CD4-positive, CD25-positive, alpha-beta regulatory T cell (primary cell): Measurements from ENCODE around the gene DOLPP1. TPM values are rescaled to one million over a fixed set of nuclear protein-coding genes. Genes with fewer than 3 reads are reported as not detected.
"Not testable (repeated sequence)": the region's sequence is repeated elsewhere in the genome, so short reads cannot be mapped to it uniquely, and the experiment has no call there.

Experiments used
- ATAC-seq, 2 donors: fragments of 150-1000 bp; cut with Tn5 transposase; one replicate each; pipeline ENCODE4 v1.10.0; 2021; ENCODE audit warnings: low read depth in 2 of 2, moderate number of reproducible peaks in 2 of 2, moderate library complexity in 1 of 2
- DNase-seq, 3 donors: peaks; one replicate each; pipeline versions ENCODE4 v3.0.0 to v3.0.0-alpha.2; 2012 to 2022; ENCODE audit warnings: mixed read lengths in 1 of 3
- H3K27ac ChIP-seq: one replicate; pipeline ENCODE4 v1.7.0; 2013; ENCODE audit warnings: mild to moderate bottlenecking, low read length; ENCODE audit not compliant: insufficient read depth, poor library complexity, severe bottlenecking
- H3K27me3 ChIP-seq: one replicate; pipeline ENCODE4 v1.7.0; 2013; ENCODE audit warnings: low read length; ENCODE audit not compliant: control insufficient read depth, insufficient read depth
- H3K36me3 ChIP-seq: one replicate; pipeline ENCODE4 v1.7.0; 2013; ENCODE audit warnings: mild to moderate bottlenecking, low read length, moderate library complexity; ENCODE audit not compliant: control insufficient read depth, insufficient read depth
- H3K4me1 ChIP-seq: 2 replicates; pipeline ENCODE4 v1.7.0; 2013; ENCODE audit warnings: mild to moderate bottlenecking, low read length; ENCODE audit not compliant: insufficient read depth, control insufficient read depth, poor library complexity, severe bottlenecking
- H3K4me3 ChIP-seq: one replicate; pipeline ENCODE4 v1.7.0; 2013; ENCODE audit warnings: low read depth, mild to moderate bottlenecking, low read length, moderate library complexity
- H3K9me3 ChIP-seq, 2 experiments: 1 replicate in 1 of 2; 2 replicates in 1 of 2; pipeline ENCODE4 v1.7.0; 2013; ENCODE audit warnings: low read length in 2 of 2, mild to moderate bottlenecking in 1 of 2, moderate library complexity in 1 of 2; ENCODE audit not compliant: control insufficient read depth in 2 of 2
- H3K27ac Mint-ChIP-seq, 3 donors: one replicate each; pipeline ENCODE4 v1.8.0; 2020 to 2022; ENCODE audit warnings: mild to moderate bottlenecking in 3 of 3, mixed read lengths in 3 of 3, moderate library complexity in 2 of 3
- H3K27me3 Mint-ChIP-seq: one replicate; pipeline ENCODE4 v1.8.0; 2022; ENCODE audit warnings: mild to moderate bottlenecking, mixed read lengths
- H3K36me3 Mint-ChIP-seq: one replicate; pipeline ENCODE4 v1.8.0; 2020; ENCODE audit warnings: mixed read lengths
- H3K4me1 Mint-ChIP-seq, 4 donors: one replicate each; pipeline ENCODE4 v1.8.0; 2020 to 2022; ENCODE audit warnings: mixed read lengths in 4 of 4, mild to moderate bottlenecking in 1 of 4
- H3K4me3 Mint-ChIP-seq, 4 donors: one replicate each; pipeline ENCODE4 v1.8.0; 2020 to 2022; ENCODE audit warnings: mild to moderate bottlenecking in 4 of 4, mixed read lengths in 4 of 4, moderate library complexity in 3 of 4
- H3K9me3 Mint-ChIP-seq, 7 donors: one replicate each; pipeline ENCODE4 v1.8.0; 2020 to 2022; ENCODE audit warnings: mixed read lengths in 7 of 7, mild to moderate bottlenecking in 3 of 7, moderate library complexity in 2 of 7
- polyA plus RNA-seq, 4 donors: library from polyadenylated mRNA; unstranded; fragments of 300-500 nt; fragmentation: Illumina TruSeq; gene quantifications; one replicate each; pipeline ENCODE4 v1.2.3, GENCODE V29; 2021
- total RNA-seq: library from RNA; stranded (reverse); gene quantifications from one replicate; pipeline ENCODE4 v1.2.3, GENCODE V29; 2022

DOLPP1 gene
- total and polyA plus RNA-seq, 5 donors from 2014 or later: 3.9 to 9.3 (median 8.7) TPM

DNA sequence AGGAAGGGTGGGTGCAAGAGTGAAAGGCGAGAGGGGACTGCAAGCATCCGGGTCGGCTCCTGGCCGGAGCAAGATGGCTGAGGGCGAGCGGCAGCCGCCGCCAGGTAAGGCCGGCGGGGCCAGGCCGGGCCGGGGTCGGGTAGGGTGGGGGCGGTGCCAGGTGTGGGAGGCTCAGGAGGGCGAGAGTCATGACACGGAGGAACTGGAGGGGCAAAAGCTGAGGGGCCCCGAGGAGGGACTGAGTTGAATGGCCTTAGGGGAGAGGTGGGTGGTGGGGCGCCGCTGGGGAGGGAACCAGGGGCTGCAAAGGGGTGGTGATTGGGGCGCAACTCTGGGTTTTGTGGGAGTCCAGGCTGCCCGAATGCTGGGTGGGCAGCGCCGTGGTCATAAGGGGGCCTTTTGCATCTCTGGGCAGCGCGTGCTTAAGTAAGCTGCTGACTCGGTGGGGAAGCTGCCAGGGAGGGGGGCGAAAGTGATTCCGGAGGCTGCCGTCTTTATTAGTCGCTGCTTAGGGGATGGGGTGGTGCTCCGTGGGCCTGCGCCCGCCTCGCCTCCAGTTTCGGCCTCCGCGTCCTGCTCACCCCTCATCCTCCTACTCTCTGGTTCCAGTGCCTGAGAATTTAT is 30.7 kb downstream of the DOLPP1 start:
- Mint-ChIP-seq H3K27ac (peak overlapping the region; percentile 93 to 97 (median 95)), H3K4me3 (peak overlapping the region; percentile 94 to 100 (median 98)), H3K27me3 (no peaks in the 10 kb centered on the region), H3K9me3 (no peaks in the 10 kb centered on the region), H3K36me3 (no peaks in the 10 kb centered on the region), H3K4me1 (peaks cover 8 to 53% (median 23%) of the 10 kb centered on the region in 4 donors)
- Histone ChIP-seq H3K4me1 (peaks cover 24% of the 10 kb centered on the region), H3K27me3 (no peaks in the 10 kb centered on the region), H3K9me3 (no peaks in the 10 kb centered on the region), H3K36me3 (no peaks in the 10 kb centered on the region), H3K27ac (peak overlapping the region; percentile 88), H3K4me3 (peak overlapping the region; percentile 77)
- DNase-seq (peak in 1 of 3 donors; percentile 62), ATAC-seq (no peak)

DNA sequence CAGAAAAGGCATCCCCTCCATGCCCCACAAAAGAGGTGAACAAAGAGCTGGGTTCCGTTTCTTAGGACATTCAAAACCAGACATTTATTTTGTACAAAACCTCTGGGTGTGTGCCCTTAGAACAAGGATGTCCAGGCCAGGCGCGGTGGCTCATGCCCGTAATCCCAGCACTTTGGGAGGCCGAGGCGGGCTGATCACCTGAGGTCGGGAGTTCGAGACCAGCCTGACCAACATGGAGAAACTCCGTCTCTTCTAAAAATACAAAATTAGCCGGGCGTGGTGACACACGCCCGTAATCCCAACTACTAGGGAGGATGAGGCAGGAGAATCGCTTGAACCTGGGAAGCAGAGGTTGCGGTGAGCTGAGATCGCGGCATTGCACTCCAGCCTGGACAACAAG is 31.6 kb downstream of the DOLPP1 start:
- H3K27me3 Mint-ChIP-seq, H3K27ac ChIP-seq, H3K27me3 ChIP-seq, DNase-seq, H3K36me3 ChIP-seq, H3K9me3 ChIP-seq, ATAC-seq, H3K9me3 Mint-ChIP-seq, H3K36me3 Mint-ChIP-seq, H3K27ac Mint-ChIP-seq: not testable (repeated sequence)
- peaks cover 24% of the 10 kb centered on the region for H3K4me1 ChIP-seq
- peak overlapping the region; percentile 77 for H3K4me3 ChIP-seq
- H3K4me1 Mint-ChIP-seq: peaks cover 8 to 53% (median 23%) of the 10 kb centered on the region in 4 donors
- peak overlapping the region; percentile 94 to 100 (median 98) for H3K4me3 Mint-ChIP-seq

DNA sequence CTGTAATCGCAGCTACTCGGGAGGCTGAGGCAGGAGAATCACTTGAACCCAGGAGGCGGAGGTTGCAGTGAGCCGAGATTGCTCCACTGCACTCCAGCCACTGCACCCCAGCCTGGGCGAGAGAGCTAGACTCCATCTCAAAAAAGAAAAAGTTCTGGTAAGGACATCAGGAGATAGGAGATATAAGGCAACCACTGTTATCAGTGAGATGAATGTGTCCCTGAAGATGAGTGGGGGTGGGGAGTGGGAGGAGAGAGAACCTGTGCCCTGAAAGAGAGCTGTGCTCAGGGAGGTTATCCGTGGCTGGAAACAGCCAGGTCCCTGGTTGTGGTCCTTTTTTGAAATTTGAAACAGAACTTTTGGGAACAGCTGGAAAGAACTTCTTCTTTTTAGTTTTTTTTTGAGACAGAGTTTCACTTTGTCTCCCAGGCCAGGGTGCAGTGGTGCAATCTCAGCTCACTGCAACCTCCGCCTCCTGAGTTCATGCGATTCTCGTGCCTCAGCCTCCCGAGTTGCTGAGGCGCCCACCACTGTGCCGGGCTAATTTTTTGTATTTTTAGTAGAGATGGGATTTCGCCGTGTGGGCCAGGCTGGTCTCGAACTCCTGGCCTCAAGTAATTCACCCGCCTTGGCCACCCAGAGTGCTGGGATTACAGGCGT is 32.9 kb downstream of the DOLPP1 start:
- Mint-ChIP-seq H3K27me3 (no peaks in the 10 kb centered on the region), H3K4me1 (peaks cover 8 to 47% (median 22%) of the 10 kb centered on the region in 4 donors), H3K27ac (no peak overlapping the region), H3K4me3 (peak overlapping the region in 2 of 4 donors; percentile 29 to 59), H3K9me3 (no peaks in the 10 kb centered on the region), H3K36me3 (no peaks in the 10 kb centered on the region)
- Histone ChIP-seq H3K36me3 (no peaks in the 10 kb centered on the region), H3K4me1 (peaks cover 24% of the 10 kb centered on the region), H3K27me3 (no peaks in the 10 kb centered on the region), H3K27ac (no peak overlapping the region), H3K9me3 (no peaks in the 10 kb centered on the region), H3K4me3 (no peak overlapping the region)
- no peak for ATAC-seq
- DNase-seq: no peak

DNA sequence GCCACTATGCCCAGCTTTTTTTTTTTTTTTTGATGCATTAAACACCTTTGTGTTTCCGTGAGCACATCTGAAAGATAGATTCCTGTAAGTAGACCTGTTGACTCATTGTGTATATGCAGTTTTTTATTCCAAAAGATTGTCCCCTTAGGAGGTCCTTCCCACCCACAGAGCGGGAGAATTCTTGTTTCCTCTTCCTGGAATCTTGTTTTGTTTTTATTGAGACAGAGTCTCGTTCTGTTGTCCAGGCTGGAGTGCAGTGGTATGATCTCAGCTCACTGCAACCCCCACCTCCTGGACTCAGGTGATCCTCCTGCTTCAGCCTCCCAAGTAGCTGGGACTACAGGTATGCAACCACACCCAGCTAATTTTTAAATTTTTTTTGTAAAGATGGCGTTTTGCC is 37.9 kb downstream of the DOLPP1 start:
- no peak for DNase-seq
- H3K9me3 Mint-ChIP-seq: no peaks in the 10 kb centered on the region
- no peak overlapping the region for H3K4me3 Mint-ChIP-seq
- H3K4me1 ChIP-seq: peaks cover 3% of the 10 kb centered on the region
- no peak overlapping the region for H3K27ac Mint-ChIP-seq
- peaks cover 23% of the 10 kb centered on the region for H3K36me3 ChIP-seq
- no peaks in the 10 kb centered on the region for H3K9me3 ChIP-seq
- no peak overlapping the region for H3K4me3 ChIP-seq
- peaks cover 8 to 26% (median 15%) of the 10 kb centered on the region in 4 donors for H3K4me1 Mint-ChIP-seq
- peaks cover 3% of the 10 kb centered on the region for H3K36me3 Mint-ChIP-seq
- no peak overlapping the region for H3K27ac ChIP-seq
- no peaks in the 10 kb centered on the region for H3K27me3 Mint-ChIP-seq
- no peak for ATAC-seq
- no peaks in the 10 kb centered on the region for H3K27me3 ChIP-seq

DNA sequence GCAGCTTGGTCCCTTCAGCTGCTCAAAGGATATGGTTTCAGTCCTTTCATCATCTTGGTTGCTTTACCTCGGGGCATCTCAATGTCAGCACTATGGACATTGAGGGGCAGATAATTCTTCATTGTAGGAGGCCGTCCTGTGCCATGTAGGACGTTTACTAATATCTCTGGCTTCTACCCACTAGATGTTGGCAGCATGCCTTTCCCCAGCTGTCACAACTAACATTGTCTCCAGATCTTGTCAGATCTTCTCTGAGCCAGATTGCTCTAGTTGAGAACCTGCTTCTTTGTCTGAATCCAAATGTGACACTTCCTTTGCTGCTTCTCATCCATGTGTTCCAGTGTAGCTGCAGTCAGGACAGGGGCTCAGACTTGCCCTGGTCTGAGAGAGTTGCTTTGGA is 40.6 kb downstream of the DOLPP1 start:
- H3K27ac ChIP-seq: no peak overlapping the region

DNA sequence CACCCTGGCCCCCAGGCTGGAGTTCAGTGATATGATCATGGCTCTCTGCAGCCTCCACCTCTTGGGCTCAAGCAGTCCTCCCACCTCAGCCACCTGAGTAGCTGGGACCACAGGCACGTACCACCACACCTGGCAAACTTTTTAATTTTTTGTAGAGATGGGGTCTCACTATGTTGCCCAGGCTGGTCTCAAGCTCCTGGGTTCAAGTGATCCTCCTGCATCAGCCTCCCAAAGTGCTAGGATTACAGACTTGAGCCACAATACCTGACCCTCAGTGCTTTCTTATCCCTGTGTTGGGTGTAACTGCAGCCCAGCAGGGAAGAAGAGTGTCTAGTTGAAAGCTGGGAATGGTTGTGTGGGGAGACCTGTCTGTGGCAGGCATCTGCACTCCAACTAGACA is 41.2 kb downstream of the DOLPP1 start:
- no peaks in the 10 kb centered on the region for H3K4me1 ChIP-seq
- H3K9me3 ChIP-seq: no peaks in the 10 kb centered on the region
- no peak for DNase-seq
- H3K4me3 Mint-ChIP-seq: no peak overlapping the region
- no peak overlapping the region for H3K27ac ChIP-seq
- H3K27me3 Mint-ChIP-seq: no peaks in the 10 kb centered on the region
- no peak for ATAC-seq
- no peak overlapping the region for H3K4me3 ChIP-seq
- H3K36me3 ChIP-seq: peaks cover 52% of the 10 kb centered on the region
- H3K27ac Mint-ChIP-seq: no peak overlapping the region
- peaks cover 0 to 9% (median 5%) of the 10 kb centered on the region in 4 donors for H3K4me1 Mint-ChIP-seq
- peaks cover 3% of the 10 kb centered on the region for H3K36me3 Mint-ChIP-seq
- no peaks in the 10 kb centered on the region for H3K27me3 ChIP-seq
- no peaks in the 10 kb centered on the region for H3K9me3 Mint-ChIP-seq

More for the DNA sequence above, 40.6 kb downstream of the DOLPP1 start:
- H3K36me3 Mint-ChIP-seq: peaks cover 3% of the 10 kb centered on the region
- no peaks in the 10 kb centered on the region for H3K27me3 ChIP-seq
- peaks cover 46% of the 10 kb centered on the region for H3K36me3 ChIP-seq
- H3K4me1 ChIP-seq: no peaks in the 10 kb centered on the region
- ATAC-seq: no peak
- H3K27me3 Mint-ChIP-seq: no peaks in the 10 kb centered on the region
- DNase-seq: no peak
- no peaks in the 10 kb centered on the region for H3K9me3 Mint-ChIP-seq
- H3K4me3 ChIP-seq: no peak overlapping the region
- no peak overlapping the region for H3K4me3 Mint-ChIP-seq
- peaks cover 0 to 9% (median 5%) of the 10 kb centered on the region in 4 donors for H3K4me1 Mint-ChIP-seq
- no peaks in the 10 kb centered on the region for H3K9me3 ChIP-seq
- peak overlapping the region in 1 of 3 donors; percentile 62 for H3K27ac Mint-ChIP-seq

DNA sequence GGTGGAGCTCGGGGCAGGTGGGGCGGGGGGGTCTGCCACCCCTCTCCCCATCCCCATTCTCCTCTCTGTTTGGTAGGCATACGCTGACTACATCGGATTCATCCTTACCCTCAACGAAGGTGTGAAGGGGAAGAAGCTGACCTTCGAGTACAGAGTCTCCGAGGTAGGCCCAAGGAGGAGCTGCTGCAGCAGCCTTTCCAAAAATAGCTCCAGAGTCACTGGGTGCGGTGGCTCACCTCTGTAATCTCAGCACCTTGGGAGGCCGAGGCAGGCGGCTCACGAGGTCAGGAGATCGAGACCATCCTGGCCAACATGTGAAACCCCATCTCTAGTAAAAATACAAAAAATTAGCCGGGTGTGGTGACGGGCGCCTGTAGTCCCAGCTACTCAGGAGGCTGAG is 42.1 kb downstream of the DOLPP1 start:
- not testable (repeated sequence) for H3K4me3 ChIP-seq, H3K4me1 ChIP-seq, H3K27ac Mint-ChIP-seq, H3K9me3 ChIP-seq, H3K27me3 Mint-ChIP-seq, H3K36me3 Mint-ChIP-seq, H3K4me1 Mint-ChIP-seq, H3K27me3 ChIP-seq, H3K4me3 Mint-ChIP-seq, ATAC-seq, H3K27ac ChIP-seq, DNase-seq, H3K9me3 Mint-ChIP-seq
- H3K36me3 ChIP-seq: peaks cover 60% of the 10 kb centered on the region
